COR-L47 (cell line): ENCODE data around the gene MARCHF2.

ENCODE experiments used
- DNase-seq: peaks from one replicate; lab custom pipeline; 2025; lab: John Stamatoyannopoulos, UW

The MARCHF2 gene

DNA sequence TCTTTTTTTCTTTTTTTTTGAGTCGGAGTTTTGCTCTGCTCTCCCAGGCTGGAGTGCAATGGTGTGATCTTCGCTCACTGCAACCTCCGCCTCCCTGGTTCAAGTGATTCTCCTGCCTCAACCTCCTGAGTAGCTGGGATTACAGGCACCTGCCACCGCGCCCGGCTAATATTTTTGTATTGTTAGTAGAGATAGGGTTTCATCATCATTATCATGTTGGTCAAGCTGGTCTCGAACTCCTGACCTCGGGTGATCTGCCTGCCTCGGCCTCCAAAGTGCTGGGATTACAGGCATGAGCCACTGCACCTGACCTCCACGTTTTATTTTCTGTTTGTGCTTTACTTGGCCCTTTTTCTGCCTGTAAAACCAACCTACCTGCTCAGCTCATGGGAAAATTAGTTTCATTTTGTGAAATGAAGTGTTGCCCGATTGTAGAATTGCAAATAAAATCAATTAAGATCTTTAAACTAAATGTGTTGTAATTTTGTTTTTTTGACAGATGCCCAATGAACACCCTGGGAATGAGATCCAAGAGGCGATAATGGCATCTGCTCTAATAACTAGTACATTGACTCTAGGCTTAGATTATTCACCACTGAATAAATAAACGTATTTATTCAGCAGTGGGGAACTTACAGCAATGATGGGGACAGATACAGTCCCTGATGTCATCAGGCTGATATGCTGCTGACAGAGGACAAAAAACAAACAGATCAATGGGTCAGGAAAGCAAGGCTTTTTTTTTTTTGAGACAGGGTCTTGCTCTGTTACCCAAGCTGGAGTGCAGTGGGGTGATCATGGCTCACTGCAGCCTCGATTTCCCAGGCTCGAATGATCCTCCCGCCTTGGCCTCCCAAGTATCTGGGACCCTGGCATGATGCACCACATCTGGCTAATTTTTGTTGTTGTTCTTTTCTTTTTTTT is 25.2 kb upstream of the MARCHF2 start:
- no peak for DNase-seq

DNA sequence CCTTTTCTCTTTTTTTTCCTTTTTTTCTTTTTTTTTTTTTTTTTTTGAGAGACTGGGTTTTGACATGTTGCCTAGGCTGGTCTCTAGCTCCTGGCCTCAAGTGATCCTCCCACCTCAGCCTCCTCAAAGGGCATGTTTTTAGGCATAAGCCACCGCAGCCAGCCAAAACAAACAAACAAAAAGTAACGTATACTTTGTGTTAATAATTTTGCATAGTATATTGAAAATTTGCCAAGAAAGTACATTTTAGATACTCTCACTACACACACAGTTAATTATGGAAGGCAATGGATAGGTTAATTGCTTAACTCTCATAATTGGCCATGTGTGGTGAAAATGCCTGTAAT is 24.5 kb upstream of the MARCHF2 start:
- DNase-seq = no peak

DNA sequence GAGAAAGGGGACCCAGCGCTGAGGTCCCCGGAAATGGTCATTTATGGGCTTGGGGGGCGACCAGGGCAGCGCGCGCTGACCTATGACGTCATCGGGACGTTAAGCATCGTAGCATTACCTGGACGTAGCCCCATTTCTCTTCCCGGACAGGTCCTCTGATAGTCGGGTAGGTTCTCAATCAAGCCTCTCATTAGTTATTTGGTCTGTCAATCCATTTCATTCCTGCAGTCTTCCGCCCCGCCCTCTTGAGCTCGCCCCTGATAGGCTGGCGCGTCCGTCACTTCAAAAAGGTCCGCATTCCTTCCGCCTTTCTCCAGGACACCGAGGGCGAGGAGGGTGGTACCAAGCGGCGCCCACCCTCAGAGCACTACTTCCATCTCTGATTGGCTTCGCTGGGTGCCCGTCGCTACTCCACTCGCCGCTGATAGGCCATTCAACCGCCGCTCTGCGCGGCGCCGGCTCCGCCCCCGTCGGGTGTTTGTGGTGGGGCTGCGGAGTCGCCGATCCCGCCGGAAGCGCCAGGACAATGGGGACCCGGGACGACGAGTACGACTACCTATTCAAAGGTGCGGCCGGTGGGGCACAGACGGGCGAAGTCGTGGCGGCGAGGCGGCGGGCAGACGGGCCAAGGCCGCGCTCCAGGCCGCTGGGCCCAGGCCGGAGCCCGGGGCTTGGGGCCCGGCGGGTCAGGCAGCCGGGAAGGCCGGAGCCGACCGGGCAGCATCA is 23.1 kb upstream of the MARCHF2 start, which contains the start of gene RAB11B:
TSS of gene RAB11B (plus strand) at position 470 of the 726 bp plus-strand sequence. CDS start at position 527, 57 bp downstream.
- peak; percentile 100 for DNase-seq

DNA sequence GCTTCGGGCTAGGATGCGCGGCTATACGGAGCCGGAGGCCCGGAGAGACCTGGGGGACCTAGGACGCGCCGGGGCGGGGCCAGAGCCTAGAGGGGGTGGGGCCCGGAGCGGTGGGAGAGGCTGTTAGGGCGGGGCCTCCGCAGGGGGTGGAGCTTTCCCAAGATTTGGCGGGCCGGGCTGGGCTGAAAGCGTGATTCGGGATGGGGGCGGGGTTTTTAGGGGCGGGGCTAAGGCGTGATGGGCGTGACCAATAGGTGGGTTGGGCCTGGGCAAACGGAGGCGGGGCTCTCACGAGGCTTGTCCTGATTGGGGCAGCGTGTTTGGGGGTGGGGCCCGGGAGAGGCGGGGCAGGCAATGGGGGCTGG is 22.5 kb upstream of the MARCHF2 start:
- DNase-seq = peak; percentile 78

GRCh38 chr19:8391198-8392016 is 21.7 kb upstream of the MARCHF2 start:
- DNase-seq = no peak

DNA sequence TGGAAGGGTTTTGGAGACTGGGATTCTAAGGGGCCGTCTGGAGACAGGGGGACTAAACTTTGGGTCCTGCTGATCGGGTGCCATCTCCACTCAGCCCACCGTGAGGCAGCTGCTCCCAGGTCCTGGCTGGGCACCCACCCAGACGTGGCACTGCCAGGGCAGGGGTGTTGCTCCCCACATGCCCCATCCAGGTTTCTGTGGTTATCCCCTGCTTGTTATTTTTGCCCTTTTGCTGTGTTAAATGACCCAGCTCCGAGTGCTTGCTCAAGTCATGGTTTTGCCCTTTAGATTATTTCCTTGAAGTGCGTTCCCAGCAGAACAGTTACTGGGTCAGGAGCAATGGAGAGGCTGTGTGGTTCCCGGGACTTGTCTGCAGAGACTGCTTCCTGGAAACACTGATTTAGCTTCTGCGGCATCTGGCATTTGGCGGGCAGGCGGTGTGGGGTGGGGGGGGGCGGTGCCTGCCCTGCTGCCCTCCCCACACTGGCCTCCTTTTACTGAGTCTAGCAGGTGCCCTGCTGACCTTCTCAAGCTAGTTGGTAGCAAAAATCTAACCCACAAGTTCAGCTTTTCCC is 21.0 kb upstream of the MARCHF2 start:
- no peak for DNase-seq

DNA sequence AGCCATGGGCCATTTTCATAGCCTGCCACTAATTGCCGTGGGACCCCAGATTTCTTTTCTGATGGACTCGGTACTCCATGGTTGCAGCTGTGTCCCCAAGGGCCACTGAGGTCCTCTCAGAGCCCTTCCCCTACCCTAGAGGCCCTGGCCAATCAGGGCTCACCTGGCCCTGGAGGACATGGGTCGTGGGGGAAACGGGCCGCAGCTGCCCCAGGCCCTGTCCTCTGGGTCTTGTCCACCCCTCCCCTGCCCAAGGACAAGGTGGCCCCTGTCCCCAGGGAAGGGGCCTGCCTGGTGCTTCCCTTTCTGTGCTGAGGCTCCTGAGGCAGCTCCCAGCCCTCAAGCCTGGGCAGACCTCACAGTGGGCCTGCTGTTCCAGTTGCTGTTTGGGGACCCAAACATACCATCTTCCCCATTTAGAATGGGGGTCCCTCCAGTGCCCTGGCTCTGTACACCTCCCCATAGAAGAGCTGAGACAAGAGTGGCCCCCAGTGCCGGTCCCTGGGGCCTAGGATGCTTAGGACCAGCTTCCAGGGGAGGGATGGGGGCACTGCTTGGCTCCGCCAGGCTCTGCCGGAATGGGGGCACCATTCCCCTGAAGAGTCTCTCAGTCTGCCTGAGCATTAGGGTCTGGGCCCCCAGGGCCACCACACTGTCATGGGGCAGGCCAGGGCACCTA is 19.8 kb upstream of the MARCHF2 start:
- no peak for DNase-seq

DNA sequence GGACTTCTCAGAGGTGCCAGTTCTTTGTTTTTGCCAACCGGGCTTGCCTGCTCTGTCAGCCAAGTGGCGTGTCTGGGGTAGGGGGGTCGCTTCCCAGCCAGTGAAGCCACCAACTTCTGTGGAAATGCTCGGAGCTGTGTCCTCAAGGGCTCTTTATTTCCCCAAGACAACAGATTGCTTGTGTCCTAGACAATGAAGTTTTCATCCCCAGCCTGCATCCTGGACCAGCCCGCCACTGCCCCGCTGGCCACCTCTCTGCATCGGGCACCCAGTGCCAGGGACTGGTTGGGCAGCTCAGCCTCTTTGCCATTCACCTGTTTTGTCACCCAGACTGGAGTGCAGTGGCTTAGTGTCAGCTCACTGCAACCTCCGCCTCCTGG is 19.2 kb upstream of the MARCHF2 start:
- no peak for DNase-seq

DNA sequence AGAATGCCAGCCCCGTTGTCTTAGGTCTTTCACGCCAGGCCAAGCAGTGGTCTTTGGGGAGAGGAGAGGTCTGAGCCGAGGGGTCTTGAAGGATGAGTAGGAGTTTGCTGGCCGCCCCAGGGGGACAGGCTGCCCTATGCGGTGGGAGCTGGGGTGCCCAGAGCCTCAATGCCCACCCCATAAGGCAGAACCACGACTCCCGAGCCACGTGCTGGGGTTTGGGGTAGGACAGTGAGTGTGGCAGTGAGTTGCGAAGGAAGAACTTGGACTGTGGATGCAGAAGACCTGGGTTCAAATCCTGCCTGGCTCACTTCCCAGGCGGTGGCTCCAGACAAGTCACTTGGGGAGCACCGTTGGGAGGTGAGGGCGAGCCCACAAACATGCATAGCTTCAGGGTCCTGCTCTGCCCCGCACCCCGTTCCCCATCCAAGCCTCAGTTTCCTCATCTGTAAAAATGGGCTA is 17.5 kb upstream of the MARCHF2 start:
- no peak for DNase-seq

DNA sequence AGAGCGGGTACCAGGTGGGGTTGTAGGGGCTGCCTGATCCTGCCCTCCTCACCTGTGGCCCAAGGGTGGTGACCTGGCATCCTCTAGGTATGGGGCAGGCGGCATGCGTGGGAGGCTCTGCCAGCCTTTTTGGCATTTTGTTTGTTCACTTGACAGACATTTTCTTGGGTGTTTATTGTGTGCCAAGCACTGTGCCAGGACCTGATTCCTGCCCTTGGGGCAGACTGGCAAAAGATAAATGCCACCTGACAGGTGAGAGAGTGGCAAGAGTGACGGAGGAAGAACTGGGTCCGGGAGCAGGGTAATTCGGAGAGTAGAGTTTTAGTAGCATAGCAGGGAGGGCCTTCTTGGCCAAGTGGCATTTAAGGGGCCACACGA is 16.9 kb upstream of the MARCHF2 start:
- DNase-seq = no peak

- DNase-seq = no peak
These were observed 16.4 kb upstream of the MARCHF2 start for GRCh38 chr19:8396563-8397203.

GRCh38 chr19:8397271-8397670 is 15.8 kb upstream of the MARCHF2 start:
- DNase-seq = no peak

- DNase-seq = no peak
These were observed 15.3 kb upstream of the MARCHF2 start for GRCh38 chr19:8397746-8398310.

GRCh38 chr19:8398311-8398771 is 14.8 kb upstream of the MARCHF2 start:
- DNase-seq = no peak

- no peak for DNase-seq
These were observed 13.4 kb upstream of the MARCHF2 start for GRCh38 chr19:8399681-8400188.

- DNase-seq = no peak
These were observed 11.1 kb upstream of the MARCHF2 start for GRCh38 chr19:8401981-8402411.

DNA sequence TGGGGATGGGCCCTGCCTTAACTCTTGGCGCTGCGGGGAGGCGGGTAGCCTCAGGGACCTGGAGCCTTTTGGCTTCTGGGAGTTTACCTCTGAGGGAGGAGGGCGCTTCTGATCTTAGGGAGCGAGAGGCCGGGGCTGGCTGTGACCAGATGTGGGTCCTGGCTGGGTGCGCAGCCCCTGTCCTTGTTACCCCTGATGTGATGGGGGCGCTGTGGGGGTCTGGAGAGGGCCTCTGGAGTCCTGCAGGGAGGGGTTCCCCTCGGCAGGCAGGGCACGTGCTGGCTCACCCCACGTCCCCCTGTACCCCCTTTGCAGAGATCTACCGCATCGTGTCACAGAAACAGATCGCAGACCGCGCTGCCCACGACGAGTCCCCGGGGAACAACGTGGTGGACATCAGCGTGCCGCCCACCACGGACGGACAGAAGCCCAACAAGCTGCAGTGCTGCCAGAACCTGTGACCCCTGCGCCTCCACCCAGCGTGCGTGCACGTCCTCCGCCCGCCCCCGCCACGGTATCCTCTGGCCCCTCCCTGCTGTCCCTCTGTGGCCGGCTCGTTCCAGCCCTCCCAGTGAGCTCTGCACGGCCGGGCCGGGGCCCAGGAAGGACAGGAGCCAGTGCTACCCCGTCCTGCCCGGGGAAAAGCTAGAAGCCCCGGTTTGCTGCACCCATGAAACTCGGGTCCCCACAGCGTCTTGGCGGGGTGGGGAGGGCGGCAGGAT is 9.8 kb upstream of the MARCHF2 start:
- no peak for DNase-seq

DNA sequence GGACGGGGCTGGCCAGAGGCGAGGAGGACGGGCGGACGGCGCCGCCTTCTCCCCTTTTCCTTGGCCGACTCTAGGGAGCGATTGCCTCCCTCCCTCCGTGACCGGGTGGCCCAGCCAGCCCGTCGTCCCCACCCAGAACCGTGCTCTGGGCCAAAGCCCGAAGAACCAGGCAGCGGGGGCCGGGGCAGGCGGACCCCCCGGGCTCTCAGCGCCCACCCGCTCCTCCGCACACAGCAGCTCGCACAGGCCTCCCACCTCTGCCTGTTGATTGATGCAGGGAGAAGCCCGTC is 9.3 kb upstream of the MARCHF2 start:
- DNase-seq = no peak

GRCh38 chr19:8404391-8405151 is 8.5 kb upstream of the MARCHF2 start:
- DNase-seq = no peak
